UCSD-AML1 (cell line): ENCODE results near the gene IFTAP.

Experiments used
- DNase-seq: peaks from one replicate; lab custom pipeline; 2025; ENCODE audit not compliant: unreplicated experiment; lab: John Stamatoyannopoulos, UW

Gene IFTAP

DNA sequence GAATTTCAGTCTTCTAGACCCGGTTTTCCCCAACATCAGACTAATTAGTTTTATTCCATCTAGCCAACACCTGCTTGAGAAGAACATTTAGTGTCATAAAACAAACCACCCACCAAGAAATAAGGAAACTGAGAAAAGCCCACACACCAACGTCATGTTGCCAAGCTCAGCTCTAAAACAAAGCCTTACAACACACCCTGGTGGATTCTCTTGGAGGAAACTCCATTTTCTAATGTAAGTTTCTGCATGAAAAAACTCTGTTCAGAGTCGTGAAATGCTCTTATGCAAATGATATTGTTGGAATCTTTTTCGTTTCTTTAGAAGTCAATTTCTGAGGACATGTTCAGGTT, 108.7 kb downstream of the IFTAP start:
- DNase-seq: no peak
